HG02970 (cell line): ENCODE measurements around the gene ZNF407.
"Not testable (repeated sequence)": the region's sequence is repeated elsewhere in the genome, so short reads cannot be mapped to it uniquely, and the experiment has no call there.

Experiments used
- ATAC-seq: cut with Tn5 transposase; IDR thresholded peaks from one replicate; pipeline ENCODE4 v1.9.1; 2021; ENCODE audit warnings: mild to moderate bottlenecking, moderate library complexity, moderate number of reproducible peaks; ENCODE audit not compliant: unreplicated experiment, low FRiP score

Gene ZNF407, protein sequence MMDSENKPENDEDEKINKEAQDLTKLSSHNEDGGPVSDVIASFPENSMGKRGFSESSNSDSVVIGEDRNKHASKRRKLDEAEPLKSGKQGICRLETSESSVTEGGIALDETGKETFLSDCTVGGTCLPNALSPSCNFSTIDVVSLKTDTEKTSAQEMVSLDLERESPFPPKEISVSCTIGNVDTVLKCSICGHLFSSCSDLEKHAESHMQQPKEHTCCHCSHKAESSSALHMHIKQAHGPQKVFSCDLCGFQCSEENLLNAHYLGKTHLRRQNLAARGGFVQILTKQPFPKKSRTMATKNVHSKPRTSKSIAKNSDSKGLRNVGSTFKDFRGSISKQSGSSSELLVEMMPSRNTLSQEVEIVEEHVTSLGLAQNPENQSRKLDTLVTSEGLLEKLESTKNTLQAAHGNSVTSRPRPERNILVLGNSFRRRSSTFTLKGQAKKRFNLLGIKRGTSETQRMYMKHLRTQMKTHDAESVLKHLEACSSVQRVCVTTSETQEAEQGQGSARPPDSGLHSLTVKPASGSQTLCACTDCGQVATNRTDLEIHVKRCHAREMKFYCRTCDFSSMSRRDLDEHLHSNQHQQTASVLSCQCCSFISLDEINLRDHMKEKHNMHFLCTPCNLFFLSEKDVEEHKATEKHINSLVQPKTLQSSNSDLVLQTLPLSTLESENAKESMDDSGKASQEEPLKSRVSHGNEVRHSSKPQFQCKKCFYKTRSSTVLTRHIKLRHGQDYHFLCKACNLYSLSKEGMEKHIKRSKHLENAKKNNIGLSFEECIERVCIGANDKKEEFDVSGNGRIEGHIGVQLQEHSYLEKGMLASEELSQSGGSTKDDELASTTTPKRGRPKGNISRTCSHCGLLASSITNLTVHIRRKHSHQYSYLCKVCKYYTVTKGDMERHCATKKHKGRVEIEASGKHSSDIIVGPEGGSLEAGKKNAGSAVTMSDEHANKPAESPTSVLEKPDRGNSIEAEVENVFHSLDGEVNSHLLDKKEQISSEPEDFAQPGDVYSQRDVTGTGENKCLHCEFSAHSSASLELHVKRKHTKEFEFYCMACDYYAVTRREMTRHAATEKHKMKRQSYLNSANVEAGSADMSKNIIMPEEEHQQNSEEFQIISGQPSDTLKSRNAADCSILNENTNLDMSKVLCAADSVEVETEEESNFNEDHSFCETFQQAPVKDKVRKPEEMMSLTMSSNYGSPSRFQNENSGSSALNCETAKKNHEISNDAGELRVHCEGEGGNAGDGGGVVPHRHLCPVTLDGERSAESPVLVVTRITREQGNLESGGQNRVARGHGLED (N-terminal part only)

GRCh38 chr18:74597662-74598349, at the start of gene ZNF407:
TSS of gene ZNF407 (plus strand) at chr18:74597870. CDS start at chr18:74631020, 33,150 bp downstream.
- peak; percentile 81 for ATAC-seq

DNA sequence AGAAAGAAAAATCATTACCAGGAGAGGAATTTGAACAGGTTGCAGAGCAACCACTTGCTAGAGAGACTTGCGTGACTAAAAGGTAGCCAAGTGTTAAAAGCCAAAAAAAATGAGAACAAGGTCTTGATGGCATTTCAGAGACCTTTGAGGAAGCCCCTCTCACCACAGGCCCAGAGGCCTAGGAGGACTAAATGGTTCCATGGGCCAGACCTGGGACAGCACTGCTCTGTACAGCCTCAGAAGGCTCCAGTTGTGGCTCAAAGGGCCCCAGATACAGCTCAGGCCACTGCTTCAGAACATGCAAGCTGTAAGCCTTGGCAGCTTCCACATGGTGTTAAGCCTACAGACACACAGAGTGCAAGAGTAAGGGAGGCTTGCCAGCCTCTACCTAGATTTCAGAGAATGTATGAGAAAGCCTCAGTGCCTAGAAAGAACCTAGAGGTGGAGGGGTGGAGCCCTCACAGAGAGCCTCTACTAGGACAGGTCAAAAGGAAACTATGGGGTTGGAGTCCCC, 48.0 kb upstream of the ZNF407 start:
- ATAC-seq: no peak

GRCh38 chr18:74550886-74551285, 46.8 kb upstream of the ZNF407 start:
- no peak for ATAC-seq

- ATAC-seq: no peak
Observed at GRCh38 chr18:74551452-74551851, 46.2 kb upstream of the ZNF407 start.

- ATAC-seq: no peak
Observed at GRCh38 chr18:74551936-74552555, 45.6 kb upstream of the ZNF407 start.

GRCh38 chr18:74556126-74556525, 41.5 kb upstream of the ZNF407 start:
- ATAC-seq: no peak

- no peak for ATAC-seq
Observed at GRCh38 chr18:74558096-74558495, 39.6 kb upstream of the ZNF407 start.

- ATAC-seq: no peak
Observed at GRCh38 chr18:74562131-74562730, 35.4 kb upstream of the ZNF407 start.

DNA sequence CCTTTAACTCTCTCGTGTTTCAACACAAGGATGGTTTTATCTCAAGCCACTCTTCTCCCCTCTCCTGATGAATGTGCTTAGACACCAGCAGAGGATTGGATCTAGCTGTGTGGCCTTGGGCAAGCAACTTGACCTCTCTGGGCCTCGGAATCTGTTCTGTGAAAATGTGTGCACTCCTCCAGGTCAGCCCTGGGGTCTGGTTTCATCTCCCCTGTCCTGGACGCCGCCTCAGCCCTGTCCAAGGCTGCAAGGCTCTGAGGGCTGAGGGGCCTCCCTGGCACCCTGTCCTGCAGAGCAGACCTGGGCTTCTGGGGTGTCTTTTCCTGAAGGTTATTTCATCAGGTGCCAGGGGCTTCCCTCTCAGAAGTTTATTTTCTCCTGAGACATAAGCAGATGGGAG, 34.9 kb upstream of the ZNF407 start:
- no peak for ATAC-seq

- no peak for ATAC-seq
Observed at GRCh38 chr18:74563999-74564398, 33.7 kb upstream of the ZNF407 start.

DNA sequence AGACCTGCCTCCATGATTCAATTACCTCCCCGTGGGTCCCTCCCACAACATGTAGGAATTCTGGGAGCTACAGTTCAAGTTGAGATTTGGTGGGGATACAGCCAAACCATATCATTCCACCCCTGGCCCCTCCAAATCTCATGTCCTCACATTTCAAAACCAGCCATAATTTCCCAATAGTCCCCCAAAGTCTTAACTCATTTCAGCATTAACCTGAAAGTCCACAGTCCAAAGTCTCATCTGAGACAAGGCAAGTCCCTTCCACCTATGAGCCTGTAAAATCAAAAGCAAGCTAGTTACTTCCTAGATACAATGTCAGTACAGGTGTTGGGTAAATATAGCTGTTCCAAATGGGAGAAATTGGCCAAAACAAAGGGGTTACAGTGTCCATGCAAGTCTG, 32.5 kb upstream of the ZNF407 start:
- ATAC-seq: not testable (repeated sequence)

- not testable (repeated sequence) for ATAC-seq
Observed at GRCh38 chr18:74565993-74566392, 31.7 kb upstream of the ZNF407 start.

DNA sequence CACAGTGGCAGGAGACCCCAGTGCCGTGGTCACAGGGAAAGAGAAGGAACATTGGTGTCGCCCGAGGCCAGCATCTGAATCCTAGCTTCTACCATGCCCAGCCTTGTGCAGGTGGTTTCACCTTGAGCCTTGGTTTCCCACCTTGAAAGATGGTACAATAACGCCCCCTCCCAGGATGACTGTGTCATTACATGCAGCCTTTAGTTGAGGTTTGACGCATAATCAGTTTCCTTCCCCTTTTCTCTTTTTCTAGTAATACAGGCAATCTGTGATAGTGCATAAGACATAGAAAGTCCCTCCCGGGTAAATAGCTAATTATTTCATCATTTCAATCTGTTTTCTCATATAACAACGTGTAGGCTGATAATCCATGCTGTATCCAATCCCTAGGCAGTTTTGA, 29.8 kb upstream of the ZNF407 start:
- ATAC-seq: no peak

- no peak for ATAC-seq
Observed at GRCh38 chr18:74569401-74569800, 28.3 kb upstream of the ZNF407 start.

- no peak for ATAC-seq
Observed at GRCh38 chr18:74570266-74570665, 27.4 kb upstream of the ZNF407 start.

DNA sequence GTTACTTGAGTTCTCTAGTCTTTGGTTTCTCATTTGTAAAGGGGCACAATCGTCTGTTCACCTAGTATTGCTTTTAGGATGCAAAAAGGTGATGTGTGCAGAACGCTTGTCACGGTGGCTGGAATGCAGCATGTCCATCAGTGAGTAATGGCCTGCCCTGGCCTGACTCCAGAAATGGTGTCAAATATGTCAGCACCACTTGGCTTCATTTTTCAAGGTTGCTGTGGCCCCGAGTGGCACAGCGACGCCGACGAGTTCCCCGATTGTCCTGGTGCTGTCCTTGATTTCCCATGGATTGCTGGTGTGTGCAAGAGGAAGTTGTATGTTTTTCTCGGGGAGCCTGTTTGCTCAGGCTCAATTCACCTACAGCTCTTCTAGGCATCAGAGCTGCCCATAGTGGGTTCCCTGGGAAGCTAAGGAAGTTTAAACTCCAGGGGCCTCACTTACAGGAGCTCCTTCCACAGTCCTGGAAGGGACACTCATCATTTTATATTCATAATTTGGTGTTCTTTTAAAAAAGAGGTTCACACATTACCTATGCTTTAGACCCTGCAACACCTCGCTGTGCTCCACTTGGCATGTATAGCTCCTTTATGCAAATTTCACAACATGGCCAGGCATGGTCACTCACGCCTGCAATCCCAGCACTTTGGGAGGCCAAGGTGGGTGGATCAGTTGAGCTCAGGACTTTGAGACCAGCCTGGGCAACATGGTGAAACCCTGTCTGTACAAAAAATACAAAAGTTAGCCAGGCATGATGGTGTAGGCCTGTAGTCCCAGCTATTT, 25.6 kb upstream of the ZNF407 start:
- ATAC-seq: no peak

DNA sequence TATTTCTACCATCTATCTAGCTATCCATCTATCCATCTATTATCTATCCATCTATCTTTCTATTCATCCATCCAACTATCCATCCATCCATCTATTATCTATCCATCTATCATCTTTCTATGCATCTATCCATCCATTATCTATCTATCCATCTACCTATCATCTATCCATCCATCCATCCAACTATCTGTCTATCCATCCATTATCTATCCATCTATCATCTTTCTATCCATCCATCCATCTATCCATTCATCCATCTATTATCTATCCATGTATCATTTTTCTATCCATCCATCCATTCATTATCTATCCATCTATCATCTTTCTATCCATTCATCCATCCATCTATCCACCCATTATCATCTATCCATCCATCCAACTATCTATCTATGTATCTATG, 24.6 kb upstream of the ZNF407 start:
- no peak for ATAC-seq

- ATAC-seq: no peak
Observed at GRCh38 chr18:74574916-74575315, 22.8 kb upstream of the ZNF407 start.
